WERI-Rb-1 (cell line): ENCODE data around the gene HSD11B2.

Experiments
- DNase-seq: peaks from one replicate; pipeline ENCODE4 v3.0.0-alpha.2; 2020
- H3K27ac ChIP-seq: fragments of 250-450 bp; sonication (Bioruptor Pico); 2 replicates; pipeline ENCODE4 v1.5.1; 2020; ENCODE audit warnings: mild to moderate bottlenecking, moderate library complexity
- H3K27me3 ChIP-seq: fragments of 250-450 bp; sonication (Bioruptor Pico); 2 replicates; pipeline ENCODE4 v1.5.1; 2021; ENCODE audit warnings: mild to moderate bottlenecking, low read depth, moderate library complexity; ENCODE audit not compliant: insufficient read depth, severe bottlenecking
- H3K36me3 ChIP-seq: fragments of 250-450 bp; sonication (Bioruptor Pico); 2 replicates; pipeline ENCODE4 v1.5.1; 2020; ENCODE audit warnings: mild to moderate bottlenecking, moderate library complexity
- H3K4me3 ChIP-seq: 2 replicates; pipeline ENCODE4 v1.5.1; 2011; ENCODE audit warnings: low read depth, mild to moderate bottlenecking, control low read depth, low read length
- H3K9me3 ChIP-seq: fragments of 250-450 bp; sonication (Bioruptor Pico); 2 replicates; pipeline ENCODE4 v1.5.1; 2021; ENCODE audit warnings: mild to moderate bottlenecking, moderate library complexity; ENCODE audit not compliant: severe bottlenecking
- TF ChIP-seq, protein P1 (sequence below): IDR thresholded peaks from 2 replicates; pipeline ENCODE4 v1.5.1; 2011; ENCODE audit warnings: low read depth, mild to moderate bottlenecking, control low read depth, inconsistent platforms, low read length

The HSD11B2 gene

DNA sequence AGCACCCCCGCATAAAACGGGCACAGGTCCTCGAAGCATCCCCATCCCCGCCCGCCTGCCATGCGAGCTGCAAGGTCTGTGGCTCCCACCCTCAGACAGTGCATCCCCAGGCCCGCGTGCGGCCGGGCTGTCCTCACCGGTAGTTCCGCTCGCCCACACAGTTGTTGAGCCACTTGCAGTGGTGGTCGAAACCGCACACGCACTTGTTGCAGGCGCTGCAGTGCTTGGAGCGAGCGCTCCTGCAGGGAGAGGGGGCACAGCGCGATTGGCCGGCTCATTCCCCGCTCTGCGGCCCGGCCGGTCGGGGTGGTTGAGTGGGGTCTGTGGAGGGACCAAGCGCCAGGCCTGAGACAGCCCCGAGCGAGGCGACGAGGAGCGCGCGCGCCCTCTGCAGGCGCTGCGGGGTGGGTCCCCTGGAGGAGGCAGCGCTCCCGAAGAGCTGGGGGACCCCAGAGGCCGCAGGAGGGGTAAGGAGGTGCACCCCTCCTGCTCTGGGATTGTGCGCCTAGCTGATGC lies 31.6 kb upstream of the HSD11B2 start:
- Histone ChIP-seq H3K4me3 (no peak overlapping the region), H3K36me3 (no peaks in the 10 kb centered on the region), H3K27me3 (no peaks in the 10 kb centered on the region), H3K27ac (no peak overlapping the region), H3K9me3 (no peaks in the 10 kb centered on the region)
- TF ChIP-seq, protein P1, sequence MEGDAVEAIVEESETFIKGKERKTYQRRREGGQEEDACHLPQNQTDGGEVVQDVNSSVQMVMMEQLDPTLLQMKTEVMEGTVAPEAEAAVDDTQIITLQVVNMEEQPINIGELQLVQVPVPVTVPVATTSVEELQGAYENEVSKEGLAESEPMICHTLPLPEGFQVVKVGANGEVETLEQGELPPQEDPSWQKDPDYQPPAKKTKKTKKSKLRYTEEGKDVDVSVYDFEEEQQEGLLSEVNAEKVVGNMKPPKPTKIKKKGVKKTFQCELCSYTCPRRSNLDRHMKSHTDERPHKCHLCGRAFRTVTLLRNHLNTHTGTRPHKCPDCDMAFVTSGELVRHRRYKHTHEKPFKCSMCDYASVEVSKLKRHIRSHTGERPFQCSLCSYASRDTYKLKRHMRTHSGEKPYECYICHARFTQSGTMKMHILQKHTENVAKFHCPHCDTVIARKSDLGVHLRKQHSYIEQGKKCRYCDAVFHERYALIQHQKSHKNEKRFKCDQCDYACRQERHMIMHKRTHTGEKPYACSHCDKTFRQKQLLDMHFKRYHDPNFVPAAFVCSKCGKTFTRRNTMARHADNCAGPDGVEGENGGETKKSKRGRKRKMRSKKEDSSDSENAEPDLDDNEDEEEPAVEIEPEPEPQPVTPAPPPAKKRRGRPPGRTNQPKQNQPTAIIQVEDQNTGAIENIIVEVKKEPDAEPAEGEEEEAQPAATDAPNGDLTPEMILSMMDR: peak; percentile 96
- peak; percentile 72 for DNase-seq

DNA sequence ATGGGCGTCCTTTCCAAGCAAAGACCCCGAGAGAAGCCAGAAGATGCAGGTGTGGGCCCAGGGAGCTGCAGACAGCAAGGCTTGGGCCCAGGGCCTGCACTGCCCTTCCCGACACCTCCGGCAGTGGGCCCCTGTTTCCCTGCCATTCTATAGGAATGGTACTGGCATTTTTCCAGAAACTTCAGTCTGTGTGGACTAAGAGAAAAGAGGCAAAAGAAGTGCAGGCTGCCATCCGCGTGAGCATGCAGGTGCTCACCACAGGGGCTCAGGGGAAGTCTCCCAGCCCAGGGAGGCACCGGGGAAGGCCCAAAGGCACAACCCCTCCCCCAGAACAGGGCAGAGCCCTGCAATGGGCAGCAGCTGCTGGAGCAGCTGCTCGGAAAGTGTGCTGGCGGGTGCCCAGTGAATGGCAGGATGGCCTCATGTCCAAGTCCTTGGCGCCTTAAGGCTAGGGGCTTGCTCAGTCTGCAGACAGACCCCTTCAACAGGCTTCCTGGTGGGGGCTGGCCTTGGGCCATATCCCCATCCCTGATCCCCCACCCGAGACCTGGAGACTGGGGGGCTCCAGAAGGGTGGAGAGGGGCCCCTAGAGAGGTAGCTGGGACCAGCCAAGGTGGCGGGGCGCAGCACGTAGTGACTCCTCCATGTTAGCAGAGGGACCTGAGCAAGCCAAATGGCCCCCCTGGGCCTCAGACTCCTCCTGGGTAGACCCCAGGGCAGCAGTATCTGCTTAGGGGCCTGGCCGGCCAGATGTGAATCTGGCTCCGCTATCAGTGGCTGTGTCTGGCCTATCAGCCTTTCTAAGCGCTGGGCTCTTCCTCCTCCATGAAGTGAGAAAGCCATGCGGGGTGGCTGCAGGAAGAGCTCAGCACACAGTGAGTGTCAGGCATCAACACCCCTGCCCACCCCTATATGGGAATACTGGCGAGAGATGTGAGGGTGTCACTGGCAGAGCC lies 30.9 kb upstream of the HSD11B2 start:
- no peaks in the 10 kb centered on the region for H3K27me3 ChIP-seq
- no peak for DNase-seq
- no peak overlapping the region for H3K4me3 ChIP-seq
- H3K9me3 ChIP-seq: no peaks in the 10 kb centered on the region
- H3K36me3 ChIP-seq: no peaks in the 10 kb centered on the region
- TF ChIP-seq, protein P1: no peak
- no peak overlapping the region for H3K27ac ChIP-seq

DNA sequence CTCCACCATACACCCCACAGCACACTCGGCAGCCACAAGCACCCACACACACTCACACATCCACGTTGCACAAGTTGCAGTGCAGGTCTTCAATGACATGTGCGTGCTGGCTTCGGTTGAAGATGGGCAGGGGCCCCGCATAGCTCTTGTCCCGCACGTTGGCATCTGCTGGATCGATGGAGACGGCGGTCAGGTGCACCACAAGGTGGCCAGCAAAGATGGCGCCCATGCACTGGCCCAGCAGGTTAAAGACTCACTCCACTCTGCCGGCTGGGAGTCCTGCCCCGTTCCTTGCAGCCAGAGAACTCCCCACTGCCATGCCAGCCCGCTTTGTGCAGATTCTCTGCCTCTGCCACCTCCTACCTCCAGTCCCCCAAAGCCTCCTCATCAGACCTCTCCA lies 30.0 kb upstream of the HSD11B2 start:
- TF ChIP-seq, protein P1: no peak
- no peaks in the 10 kb centered on the region for H3K9me3 ChIP-seq
- H3K4me3 ChIP-seq: no peak overlapping the region
- H3K36me3 ChIP-seq: no peaks in the 10 kb centered on the region
- H3K27ac ChIP-seq: no peak overlapping the region
- H3K27me3 ChIP-seq: no peaks in the 10 kb centered on the region
- DNase-seq: no peak

DNA sequence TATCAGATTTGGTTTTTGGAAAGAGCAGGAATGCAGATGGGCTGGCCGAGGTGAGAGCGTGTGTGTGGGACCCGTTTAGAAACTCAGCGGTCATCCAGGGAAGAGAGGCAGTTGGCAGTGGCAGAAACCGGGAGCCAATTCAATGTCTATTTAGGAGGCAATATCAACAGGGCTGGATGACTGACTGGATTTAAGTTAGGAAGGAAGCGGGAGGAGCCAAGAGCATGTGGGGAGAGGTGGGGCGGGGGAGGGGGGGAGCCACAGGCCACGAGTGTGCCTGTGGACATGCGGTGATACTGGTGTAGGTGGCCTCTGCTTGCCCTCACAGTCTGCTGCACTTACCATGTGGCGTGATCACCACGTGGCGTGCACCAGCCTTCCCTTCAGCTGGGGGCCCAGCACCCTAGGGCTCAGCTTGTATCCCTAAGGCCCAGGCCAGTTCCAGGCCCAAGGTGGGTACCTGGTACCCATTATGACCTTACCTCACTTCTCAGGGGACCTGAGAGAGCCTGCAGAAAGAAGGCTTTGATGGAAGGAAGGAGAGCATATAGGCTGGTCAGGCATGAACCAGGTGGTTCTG lies 26.9 kb upstream of the HSD11B2 start:
- no peaks in the 10 kb centered on the region for H3K27me3 ChIP-seq
- no peak overlapping the region for H3K4me3 ChIP-seq
- DNase-seq: no peak
- H3K36me3 ChIP-seq: no peaks in the 10 kb centered on the region
- TF ChIP-seq, protein P1: no peak
- no peak overlapping the region for H3K27ac ChIP-seq
- H3K9me3 ChIP-seq: no peaks in the 10 kb centered on the region

DNA sequence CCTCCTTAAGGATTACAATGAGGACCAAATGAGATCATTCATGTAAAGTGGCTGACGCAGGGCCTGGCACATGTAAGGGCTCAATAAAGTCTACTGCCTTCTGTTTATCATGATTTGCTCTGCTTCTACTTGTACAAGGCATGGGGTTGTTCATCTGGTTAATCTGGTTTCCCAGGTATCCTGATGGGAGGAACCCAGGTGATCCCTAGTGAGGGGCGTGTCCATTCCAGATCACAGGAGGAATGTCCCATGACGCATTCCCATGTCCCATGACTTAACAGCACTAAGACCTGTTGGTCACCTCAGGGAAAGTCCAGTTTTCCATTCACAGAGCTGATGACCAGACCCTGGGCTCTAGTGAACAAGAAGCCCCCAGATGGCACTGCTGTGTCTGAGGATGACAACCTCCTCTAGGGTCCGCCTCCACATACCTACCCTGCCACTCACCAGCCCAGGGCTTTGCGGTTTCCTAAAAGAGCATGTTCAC lies 26.1 kb upstream of the HSD11B2 start:
- Histone ChIP-seq H3K27me3 (no peaks in the 10 kb centered on the region), H3K36me3 (no peaks in the 10 kb centered on the region), H3K9me3 (no peaks in the 10 kb centered on the region), H3K4me3 (no peak overlapping the region), H3K27ac (no peak overlapping the region)
- DNase-seq: no peak
- TF ChIP-seq, protein P1: no peak
